ENCODE results near the gene ITPKB.

Gene ITPKB

GRCh38 chr1:226674892-226675714, 64.0 kb downstream of the ITPKB start:
- peaks cover 60% of the 10 kb centered on the region for H3K4me1 Mint-ChIP-seq
- no peak for TF ChIP-seq CTCF (IDR thresholded peaks at IDR 0.05; ENCODE audit: unreplicated experiment in 3 of 3)
- H3K27me3 Mint-ChIP-seq (ENCODE audit: low read depth) = peaks cover 4% of the 10 kb centered on the region
- peak overlapping the region; percentile 12 to 88 (median 61) for H3K27ac Mint-ChIP-seq
- H3K9me3 Mint-ChIP-seq = no peaks in the 10 kb centered on the region
- peak overlapping the region in 1 of 3 experiments; percentile 2 for H3K4me3 Mint-ChIP-seq
- peaks cover 7% of the 10 kb centered on the region for H3K36me3 Mint-ChIP-seq (ENCODE audit: low read depth)

GRCh38 chr1:226672339-226672762, 66.7 kb downstream of the ITPKB start:
- Mint-ChIP-seq H3K4me1 (peaks cover 63% of the 10 kb centered on the region), H3K9me3 (no peaks in the 10 kb centered on the region), H3K27ac (peak overlapping the region in 1 of 3 experiments; percentile 13), H3K4me3 (no peak overlapping the region), H3K36me3 (ENCODE audit: low read depth) (peaks cover 7% of the 10 kb centered on the region), H3K27me3 (ENCODE audit: low read depth) (peaks cover 4% of the 10 kb centered on the region)
- TF ChIP-seq CTCF (IDR thresholded peaks at IDR 0.05; ENCODE audit: unreplicated experiment in 3 of 3) = no peak

- H3K9me3 Mint-ChIP-seq = no peaks in the 10 kb centered on the region
- H3K27ac Mint-ChIP-seq = peak overlapping the region in 1 of 3 experiments; percentile 36
- no peak for TF ChIP-seq CTCF (IDR thresholded peaks at IDR 0.05; ENCODE audit: unreplicated experiment in 3 of 3)
- H3K36me3 Mint-ChIP-seq (ENCODE audit: low read depth) = peaks cover 7% of the 10 kb centered on the region
- H3K4me1 Mint-ChIP-seq = peaks cover 65% of the 10 kb centered on the region
- H3K4me3 Mint-ChIP-seq = no peak overlapping the region
- H3K27me3 Mint-ChIP-seq (ENCODE audit: low read depth) = no peaks in the 10 kb centered on the region
Measured at GRCh38 chr1:226671277-226671676, 67.8 kb downstream of the ITPKB start.

- peaks cover 3% of the 10 kb centered on the region for H3K27me3 Mint-ChIP-seq (ENCODE audit: low read depth)
- no peak for TF ChIP-seq CTCF (IDR thresholded peaks at IDR 0.05; ENCODE audit: unreplicated experiment in 3 of 3)
- H3K4me1 Mint-ChIP-seq = peaks cover 60% of the 10 kb centered on the region
- no peak overlapping the region for H3K27ac Mint-ChIP-seq
- no peaks in the 10 kb centered on the region for H3K9me3 Mint-ChIP-seq
- H3K4me3 Mint-ChIP-seq = no peak overlapping the region
- H3K36me3 Mint-ChIP-seq (ENCODE audit: low read depth) = peaks cover 7% of the 10 kb centered on the region
Measured at GRCh38 chr1:226670073-226670472, 69.0 kb downstream of the ITPKB start.

- Mint-ChIP-seq H3K36me3 (ENCODE audit: low read depth) (peaks cover 7% of the 10 kb centered on the region), H3K27ac (peak overlapping the region in 2 of 3 experiments; percentile 44 to 49), H3K27me3 (ENCODE audit: low read depth) (peaks cover 3% of the 10 kb centered on the region), H3K4me3 (no peak overlapping the region), H3K4me1 (peaks cover 72% of the 10 kb centered on the region), H3K9me3 (no peaks in the 10 kb centered on the region)
- TF ChIP-seq CTCF (IDR thresholded peaks at IDR 0.05; ENCODE audit: unreplicated experiment in 3 of 3) = no peak
Measured at GRCh38 chr1:226668173-226668560, 70.9 kb downstream of the ITPKB start.

GRCh38 chr1:226666692-226667091, 72.4 kb downstream of the ITPKB start:
- Mint-ChIP-seq H3K4me3 (no peak overlapping the region), H3K4me1 (peaks cover 76% of the 10 kb centered on the region), H3K27ac (peak overlapping the region in 2 of 3 experiments; percentile 6 to 7), H3K36me3 (ENCODE audit: low read depth) (peaks cover 5% of the 10 kb centered on the region), H3K9me3 (no peaks in the 10 kb centered on the region), H3K27me3 (ENCODE audit: low read depth) (peaks cover 3% of the 10 kb centered on the region)
- TF ChIP-seq CTCF (IDR thresholded peaks at IDR 0.05; ENCODE audit: unreplicated experiment in 3 of 3) = no peak
